Neural cell (in vitro differentiated cells): ENCODE results near the gene ZNF366. TPM values are rescaled to one million over a fixed set of nuclear protein-coding genes. Genes with fewer than 3 reads are reported as not detected.

Source experiments
- H2AFZ ChIP-seq: fragments of 200-600, 300-800 bp; sonication (generic), shearing (Covaris generic); 2 replicates; pipeline ENCODE4 v1.6.0; 2014; ENCODE audit warnings: low read depth, mild to moderate bottlenecking, antibody characterized with exemption, low read length, moderate library complexity
- H3F3A ChIP-seq: fragments of 200-600 bp; shearing (Covaris generic); 2 replicates; pipeline ENCODE4 v1.6.1; 2016; ENCODE audit warnings: mild to moderate bottlenecking, moderate library complexity, mixed read lengths, antibody characterized with exemption, low read length; ENCODE audit not compliant: insufficient read depth, poor library complexity, severe bottlenecking
- H3K27ac ChIP-seq: fragments of 200-600, 300-800 bp; sonication (generic), shearing (Covaris generic); 2 replicates; pipeline ENCODE4 v1.5.1; 2014; ENCODE audit warnings: mild to moderate bottlenecking, low read length, moderate library complexity
- H3K27me3 ChIP-seq: fragments of 300-800, 200-600 bp; sonication (generic), shearing (Covaris generic); 2 replicates; pipeline ENCODE4 v1.6.0; 2014; ENCODE audit warnings: mild to moderate bottlenecking, low read depth, low read length, moderate library complexity; ENCODE audit not compliant: insufficient read depth
- H3K36me3 ChIP-seq: fragments of 300-800, 200-600 bp; sonication (generic), shearing (Covaris generic); 2 replicates; pipeline ENCODE4 v1.5.1; 2014; ENCODE audit warnings: mild to moderate bottlenecking, antibody characterized with exemption, low read length, moderate library complexity; ENCODE audit not compliant: insufficient read depth
- H3K4me2 ChIP-seq: fragments of 300-800, 200-600 bp; sonication (generic), shearing (Covaris generic); 2 replicates; pipeline ENCODE4 v1.6.0; 2014; ENCODE audit warnings: mild to moderate bottlenecking, low read length
- H3K4me3 ChIP-seq: fragments of 300-800, 200-600 bp; sonication (generic), shearing (Covaris generic); 2 replicates; pipeline ENCODE4 v1.5.1; 2014; ENCODE audit warnings: mild to moderate bottlenecking, low read length, moderate library complexity
- H3K79me2 ChIP-seq: fragments of 200-600 bp; shearing (Covaris generic); replicated peaks from 2 replicates; pipeline ENCODE4 v1.6.0; 2014; ENCODE audit warnings: mild to moderate bottlenecking, low read length, moderate library complexity; ENCODE audit not compliant: insufficient read depth
- H3K9ac ChIP-seq: fragments of 300-800, 200-600 bp; sonication (generic), shearing (Covaris generic); 2 replicates; pipeline ENCODE4 v1.6.1; 2016; ENCODE audit warnings: mild to moderate bottlenecking, low read length, mixed read lengths
- H3K9me2 ChIP-seq: fragments of 200-600 bp; shearing (Covaris generic); 2 replicates; pipeline ENCODE4 v1.6.1; 2016; ENCODE audit warnings: mild to moderate bottlenecking, low read length, mixed read lengths; ENCODE audit not compliant: insufficient read depth
- H3K9me3 ChIP-seq: fragments of 200-600, 300-800 bp; sonication (generic), shearing (Covaris generic); 2 replicates; pipeline ENCODE4 v1.6.1; 2016; ENCODE audit warnings: mild to moderate bottlenecking, mixed run types, low read length, moderate library complexity, mixed read lengths
- H4K20me1 ChIP-seq: fragments of 200-600 bp; shearing (Covaris generic); 2 replicates; pipeline ENCODE4 v1.6.1; 2016; ENCODE audit warnings: mild to moderate bottlenecking, mixed run types; ENCODE audit not compliant: insufficient read depth
- EP300 ChIP-seq: fragments of 450-650 bp; conservative IDR thresholded peaks from 2 replicates; pipeline ENCODE4 v1.6.1; 2014; ENCODE audit warnings: antibody characterized with exemption, mild to moderate bottlenecking, moderate library complexity; ENCODE audit not compliant: poor library complexity, severe bottlenecking
- EZH2 ChIP-seq: fragments of 200-600, 300-800 bp; shearing (Covaris generic), sonication (generic); IDR thresholded peaks from 2 replicates; pipeline ENCODE4 v1.6.1; 2014; ENCODE audit warnings: antibody characterized with exemption, low read length, borderline replicate concordance, mild to moderate bottlenecking; ENCODE audit not compliant: insufficient read depth, poor library complexity, severe bottlenecking
- MXI1 ChIP-seq: fragments of 450-650 bp; conservative IDR thresholded peaks from 2 replicates; pipeline ENCODE4 v1.6.1; 2014; ENCODE audit warnings: antibody characterized with exemption, mild to moderate bottlenecking; ENCODE audit not compliant: poor library complexity, severe bottlenecking
- POLR2AphosphoS5 ChIP-seq: IDR thresholded peaks from 2 replicates; pipeline ENCODE4 v1.6.1; 2012
- RAD21 ChIP-seq: fragments of 450-650 bp; conservative IDR thresholded peaks from 2 replicates; pipeline ENCODE4 v1.6.1; 2014; ENCODE audit warnings: antibody characterized with exemption, mild to moderate bottlenecking, moderate library complexity
- SMC3 ChIP-seq: fragments of 450-650 bp; conservative IDR thresholded peaks from 2 replicates; pipeline ENCODE4 v1.6.1; 2014; ENCODE audit warnings: antibody characterized with exemption, mild to moderate bottlenecking, moderate library complexity; ENCODE audit not compliant: poor library complexity
- TAF1 ChIP-seq: IDR thresholded peaks from 2 replicates; pipeline ENCODE4 v1.6.1; 2012; ENCODE audit warnings: low read depth
- polyA plus RNA-seq: library from polyadenylated mRNA; depleted of rRNA; stranded (reverse); fragments of >200 nt; gene quantifications from 2 replicates; pipeline ENCODE4 v1.2.3, GENCODE V29; 2014
- TF ChIP-seq, protein P1 (sequence below): fragments of 450-650 bp; IDR thresholded peaks from 2 replicates; pipeline ENCODE4 v1.5.1; 2014; ENCODE audit warnings: antibody characterized with exemption, mild to moderate bottlenecking, moderate library complexity; ENCODE audit not compliant: poor library complexity, severe bottlenecking
- TF ChIP-seq, protein P2 (sequence below): IDR thresholded peaks from 2 replicates; pipeline ENCODE4 v1.6.1; 2012; ENCODE audit warnings: borderline replicate concordance

ZNF366 gene
- polyA plus RNA-seq, 1 donor from 2014 or later = not detected

GRCh38 chr5:72465601-72466563 is 41.3 kb downstream of the ZNF366 start:
- Histone ChIP-seq H3K4me3 (no peak overlapping the region), H3K79me2 (no peaks in the 10 kb centered on the region), H4K20me1 (no peaks in the 10 kb centered on the region), H3K9me2 (no peaks in the 10 kb centered on the region), H3K27me3 (no peaks in the 10 kb centered on the region), H3K9me3 (no peaks in the 10 kb centered on the region), H3K9ac (no peak overlapping the region), H3K27ac (no peak overlapping the region), H3F3A (no peaks in the 10 kb centered on the region), H3K4me2 (no peak overlapping the region), H2AFZ (no peak overlapping the region), H3K36me3 (no peaks in the 10 kb centered on the region)
- TF ChIP-seq EZH2 = no peak
- TF ChIP-seq, protein P1, sequence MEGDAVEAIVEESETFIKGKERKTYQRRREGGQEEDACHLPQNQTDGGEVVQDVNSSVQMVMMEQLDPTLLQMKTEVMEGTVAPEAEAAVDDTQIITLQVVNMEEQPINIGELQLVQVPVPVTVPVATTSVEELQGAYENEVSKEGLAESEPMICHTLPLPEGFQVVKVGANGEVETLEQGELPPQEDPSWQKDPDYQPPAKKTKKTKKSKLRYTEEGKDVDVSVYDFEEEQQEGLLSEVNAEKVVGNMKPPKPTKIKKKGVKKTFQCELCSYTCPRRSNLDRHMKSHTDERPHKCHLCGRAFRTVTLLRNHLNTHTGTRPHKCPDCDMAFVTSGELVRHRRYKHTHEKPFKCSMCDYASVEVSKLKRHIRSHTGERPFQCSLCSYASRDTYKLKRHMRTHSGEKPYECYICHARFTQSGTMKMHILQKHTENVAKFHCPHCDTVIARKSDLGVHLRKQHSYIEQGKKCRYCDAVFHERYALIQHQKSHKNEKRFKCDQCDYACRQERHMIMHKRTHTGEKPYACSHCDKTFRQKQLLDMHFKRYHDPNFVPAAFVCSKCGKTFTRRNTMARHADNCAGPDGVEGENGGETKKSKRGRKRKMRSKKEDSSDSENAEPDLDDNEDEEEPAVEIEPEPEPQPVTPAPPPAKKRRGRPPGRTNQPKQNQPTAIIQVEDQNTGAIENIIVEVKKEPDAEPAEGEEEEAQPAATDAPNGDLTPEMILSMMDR = no peak
- TF ChIP-seq RAD21 = no peak
- no peak for TF ChIP-seq POLR2AphosphoS5
- TF ChIP-seq MXI1 = no peak
- TF ChIP-seq, protein P2, sequence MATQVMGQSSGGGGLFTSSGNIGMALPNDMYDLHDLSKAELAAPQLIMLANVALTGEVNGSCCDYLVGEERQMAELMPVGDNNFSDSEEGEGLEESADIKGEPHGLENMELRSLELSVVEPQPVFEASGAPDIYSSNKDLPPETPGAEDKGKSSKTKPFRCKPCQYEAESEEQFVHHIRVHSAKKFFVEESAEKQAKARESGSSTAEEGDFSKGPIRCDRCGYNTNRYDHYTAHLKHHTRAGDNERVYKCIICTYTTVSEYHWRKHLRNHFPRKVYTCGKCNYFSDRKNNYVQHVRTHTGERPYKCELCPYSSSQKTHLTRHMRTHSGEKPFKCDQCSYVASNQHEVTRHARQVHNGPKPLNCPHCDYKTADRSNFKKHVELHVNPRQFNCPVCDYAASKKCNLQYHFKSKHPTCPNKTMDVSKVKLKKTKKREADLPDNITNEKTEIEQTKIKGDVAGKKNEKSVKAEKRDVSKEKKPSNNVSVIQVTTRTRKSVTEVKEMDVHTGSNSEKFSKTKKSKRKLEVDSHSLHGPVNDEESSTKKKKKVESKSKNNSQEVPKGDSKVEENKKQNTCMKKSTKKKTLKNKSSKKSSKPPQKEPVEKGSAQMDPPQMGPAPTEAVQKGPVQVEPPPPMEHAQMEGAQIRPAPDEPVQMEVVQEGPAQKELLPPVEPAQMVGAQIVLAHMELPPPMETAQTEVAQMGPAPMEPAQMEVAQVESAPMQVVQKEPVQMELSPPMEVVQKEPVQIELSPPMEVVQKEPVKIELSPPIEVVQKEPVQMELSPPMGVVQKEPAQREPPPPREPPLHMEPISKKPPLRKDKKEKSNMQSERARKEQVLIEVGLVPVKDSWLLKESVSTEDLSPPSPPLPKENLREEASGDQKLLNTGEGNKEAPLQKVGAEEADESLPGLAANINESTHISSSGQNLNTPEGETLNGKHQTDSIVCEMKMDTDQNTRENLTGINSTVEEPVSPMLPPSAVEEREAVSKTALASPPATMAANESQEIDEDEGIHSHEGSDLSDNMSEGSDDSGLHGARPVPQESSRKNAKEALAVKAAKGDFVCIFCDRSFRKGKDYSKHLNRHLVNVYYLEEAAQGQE = no peak

DNA sequence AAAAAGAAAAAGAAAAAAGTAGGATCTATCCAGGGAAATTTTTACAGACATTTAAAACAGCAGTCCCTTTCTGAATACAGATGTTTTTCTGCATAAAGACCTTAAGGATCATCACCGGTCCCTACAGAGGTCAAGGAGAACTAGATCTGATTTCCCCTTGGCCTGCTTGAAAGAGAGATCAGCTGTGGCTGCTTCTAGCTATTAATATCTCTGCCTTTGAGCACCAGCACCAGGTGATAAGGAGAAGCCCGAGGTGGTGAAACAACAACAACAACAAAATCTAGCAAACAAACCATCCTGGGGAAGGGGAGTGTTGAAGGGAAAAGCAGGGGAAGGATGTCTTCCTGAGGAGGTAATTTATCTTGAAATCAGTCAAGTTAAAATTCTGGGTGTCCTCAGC is 42.1 kb downstream of the ZNF366 start:
- Histone ChIP-seq H3K27ac (no peak overlapping the region), H3K4me3 (no peak overlapping the region), H3K79me2 (no peaks in the 10 kb centered on the region), H3K4me2 (no peak overlapping the region), H2AFZ (no peak overlapping the region), H3K9me2 (no peaks in the 10 kb centered on the region), H4K20me1 (no peaks in the 10 kb centered on the region), H3K9me3 (no peaks in the 10 kb centered on the region), H3K27me3 (no peaks in the 10 kb centered on the region), H3K36me3 (no peaks in the 10 kb centered on the region), H3K9ac (no peak overlapping the region), H3F3A (no peaks in the 10 kb centered on the region)
- TF ChIP-seq SMC3 (no peak), EP300 (no peak), MXI1 (no peak), RAD21 (no peak), POLR2AphosphoS5 (no peak), EZH2 (no peak), TAF1 (no peak)
- TF ChIP-seq, protein P1 = no peak
- TF ChIP-seq, protein P2 = no peak
